HG03097 (cell line): ENCODE measurements around the gene MICAL2.
"Not testable (repeated sequence)": the region's sequence is repeated elsewhere in the genome, so short reads cannot be mapped to it uniquely, and the experiment has no call there.

ENCODE experiments used
- ATAC-seq: cut with Tn5 transposase; IDR thresholded peaks from one replicate; pipeline ENCODE4 v1.9.1; 2021; ENCODE audit not compliant: unreplicated experiment, low FRiP score

Gene MICAL2

GRCh38 chr11:12130180-12130980 is 20.0 kb downstream of the MICAL2 start:
- no peak for ATAC-seq

- no peak for ATAC-seq
Measured at GRCh38 chr11:12131943-12132789, 21.8 kb downstream of the MICAL2 start.

GRCh38 chr11:12132790-12133145 is 22.4 kb downstream of the MICAL2 start:
- no peak for ATAC-seq

- ATAC-seq, result no peak
Measured at GRCh38 chr11:12133547-12134235, 23.3 kb downstream of the MICAL2 start.

GRCh38 chr11:12134236-12134585 is 23.8 kb downstream of the MICAL2 start:
- ATAC-seq, result no peak

- ATAC-seq, result no peak
Measured at GRCh38 chr11:12135185-12135584, 24.8 kb downstream of the MICAL2 start.

GRCh38 chr11:12137005-12137690 is 26.8 kb downstream of the MICAL2 start:
- ATAC-seq, result no peak

GRCh38 chr11:12137938-12138731 is 27.7 kb downstream of the MICAL2 start:
- ATAC-seq, result no peak

GRCh38 chr11:12139144-12139881 is 28.9 kb downstream of the MICAL2 start:
- ATAC-seq, result no peak

GRCh38 chr11:12140186-12140793 is 29.9 kb downstream of the MICAL2 start:
- ATAC-seq, result no peak

- ATAC-seq, result no peak
Measured at GRCh38 chr11:12141283-12141682, 30.9 kb downstream of the MICAL2 start.

- ATAC-seq, result no peak
Measured at GRCh38 chr11:12142176-12142575, 31.8 kb downstream of the MICAL2 start.

GRCh38 chr11:12142909-12143308 is 32.5 kb downstream of the MICAL2 start:
- no peak for ATAC-seq

GRCh38 chr11:12143461-12144258 is 33.3 kb downstream of the MICAL2 start:
- no peak for ATAC-seq

GRCh38 chr11:12144330-12145174 is 34.2 kb downstream of the MICAL2 start:
- ATAC-seq, result no peak

- ATAC-seq, result not testable (repeated sequence)
Measured at GRCh38 chr11:12146678-12147077, 36.3 kb downstream of the MICAL2 start.

GRCh38 chr11:12147827-12148226 is 37.4 kb downstream of the MICAL2 start:
- no peak for ATAC-seq
